Stomach (tissue), 9 donors: ENCODE measurements around the gene NCAM1. TPM values are rescaled to one million over a fixed set of nuclear protein-coding genes. Genes with fewer than 3 reads are reported as not detected.

Experiments
- DNase-seq, 2 donors: peaks; one replicate each; pipeline versions ENCODE4 v3.0.0 to v3.0.0-alpha.2; 2013 to 2019
- H3K27ac ChIP-seq, 5 donors: fragments of 200-600 bp in 4 of 5; sonication (generic) in 4 of 5; one replicate each; pipeline ENCODE4 v1.5.1; 2013 to 2019; ENCODE audit warnings: mild to moderate bottlenecking in 1 of 5, moderate library complexity in 1 of 5
- H3K27me3 ChIP-seq, 3 donors: fragments of 200-600 bp; sonication (generic); one replicate each; pipeline ENCODE4 v1.5.1; 2017 to 2019; ENCODE audit warnings: mixed run types in 1 of 3
- H3K36me3 ChIP-seq, 4 donors: fragments of 200-600 bp; sonication (generic); 1 replicate in 3 of 4; 2 replicates in 1 of 4; pipeline ENCODE4 v1.5.1; 2016 to 2019
- H3K4me1 ChIP-seq, 4 donors: fragments of 200-600 bp; sonication (generic); one replicate each; pipeline ENCODE4 v1.5.1; 2016 to 2019
- H3K4me3 ChIP-seq, 4 donors: fragments of 200-600 bp; sonication (generic) in 3 of 4; one replicate each; pipeline ENCODE4 v1.5.1; 2016 to 2019; ENCODE audit warnings: mild to moderate bottlenecking in 1 of 4
- H3K9me3 ChIP-seq, 4 donors: fragments of 200-600 bp; sonication (generic); one replicate each; pipeline ENCODE4 v1.5.1; 2016 to 2019
- EP300 ChIP-seq: sonication (generic); formaldehyde crosslinking; IDR thresholded peaks from one replicate; pipeline ENCODE4 v1.6.1; 2017; ENCODE audit warnings: antibody characterized with exemption
- POLR2A ChIP-seq, 4 donors: fragments of 450-650 bp; IDR thresholded peaks; one replicate each; pipeline ENCODE4 v1.6.1; 2016; ENCODE audit warnings: antibody characterized with exemption in 4 of 4, control low read depth in 2 of 4, mild to moderate bottlenecking in 1 of 4, moderate library complexity in 1 of 4
- POLR2AphosphoS5 ChIP-seq, 3 donors: sonication (generic); formaldehyde crosslinking; IDR thresholded peaks; one replicate each; pipeline ENCODE4 v1.6.1; 2016; ENCODE audit warnings: antibody characterized with exemption in 3 of 3
- WGBS, 5 donors: extraction: QIAGEN DNeasy Blood & Tissue Kit in 3 of 5; methylation state at CpG; one replicate each; pipeline versions ENCODE4 v1.1.5 to v1.1.7; 2013 to 2018; 5-methylcytosine and 5-hydroxymethylcytosine counted together
- intact Hi-C: fragments of 100-400 bp; cut with DNase I; formaldehyde crosslinking; loops from one replicate; pipeline ENCODE4 v1.15.1; 2023; ENCODE audit warnings: low total_unique reads
- polyA plus RNA-seq, 3 donors: library from polyadenylated mRNA; stranded (reverse); fragments of 200-250 nt; gene quantifications; one replicate each; pipeline ENCODE4 v1.2.3, GENCODE V29; 2013
- total RNA-seq, 5 donors: library from RNA; depleted of rRNA; stranded (reverse); fragments of >200 nt; gene quantifications; one replicate each; pipeline versions ENCODE4 v1.1.0 to v1.2.3, GENCODE V29; 2014 to 2016
- TF ChIP-seq, protein P1 (sequence below), 7 experiments: fragments of 450-650 bp in 4 of 7; fragments of 200-600 bp in 3 of 7; sonication (generic) in 3 of 7; IDR thresholded peaks; one replicate each; pipeline ENCODE4 v1.5.1; 2016 to 2019; ENCODE audit warnings: antibody characterized with exemption in 7 of 7, control low read depth in 2 of 7, mild to moderate bottlenecking in 1 of 7
- donor health status: healthy with polysubstance abuse.
- donor health status: Bipolar disorder and iron deficiency.
- donor health status: healthy.

The NCAM1 gene
- total and polyA plus RNA-seq, 8 donors: 5.7 to 84.8 (median 28.9) TPM

DNA sequence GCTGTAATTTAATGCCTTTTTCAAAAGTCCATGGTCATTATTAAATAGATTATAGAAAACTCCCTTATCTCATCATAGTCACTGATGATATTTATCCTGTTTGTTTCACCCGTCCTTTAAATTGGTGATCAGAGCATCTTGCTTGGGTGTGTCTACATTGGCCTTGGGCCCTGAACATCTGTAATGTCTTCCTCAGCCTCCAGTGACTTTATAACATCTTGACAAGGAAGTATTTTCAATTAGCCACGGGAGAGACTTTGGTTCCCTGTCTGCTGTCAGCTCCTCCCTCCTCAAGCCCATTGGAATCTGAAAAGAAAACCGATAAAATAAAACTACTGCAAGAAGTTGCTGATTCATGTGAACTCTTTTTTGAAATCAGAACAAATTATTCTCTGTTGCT lies 236.2 kb downstream of the NCAM1 start:
- no peaks in the 10 kb centered on the region for H3K36me3 ChIP-seq
- WGBS, 5 donors: 57 to 65% (median 58%) methylated on average over 3 of the region's 3 CpGs
- H3K9me3 ChIP-seq: no peaks in the 10 kb centered on the region
- H3K27me3 ChIP-seq: no peaks in the 10 kb centered on the region
- peaks cover 0 to 21% (median 14%) of the 10 kb centered on the region in 4 donors for H3K4me1 ChIP-seq
- no peak overlapping the region for H3K27ac ChIP-seq
- no peak for TF ChIP-seq POLR2A (IDR thresholded peaks at IDR 0.05)
- no peak for TF ChIP-seq EP300
- TF ChIP-seq POLR2AphosphoS5 (IDR thresholded peaks at IDR 0.05): no peak
- TF ChIP-seq, protein P1, sequence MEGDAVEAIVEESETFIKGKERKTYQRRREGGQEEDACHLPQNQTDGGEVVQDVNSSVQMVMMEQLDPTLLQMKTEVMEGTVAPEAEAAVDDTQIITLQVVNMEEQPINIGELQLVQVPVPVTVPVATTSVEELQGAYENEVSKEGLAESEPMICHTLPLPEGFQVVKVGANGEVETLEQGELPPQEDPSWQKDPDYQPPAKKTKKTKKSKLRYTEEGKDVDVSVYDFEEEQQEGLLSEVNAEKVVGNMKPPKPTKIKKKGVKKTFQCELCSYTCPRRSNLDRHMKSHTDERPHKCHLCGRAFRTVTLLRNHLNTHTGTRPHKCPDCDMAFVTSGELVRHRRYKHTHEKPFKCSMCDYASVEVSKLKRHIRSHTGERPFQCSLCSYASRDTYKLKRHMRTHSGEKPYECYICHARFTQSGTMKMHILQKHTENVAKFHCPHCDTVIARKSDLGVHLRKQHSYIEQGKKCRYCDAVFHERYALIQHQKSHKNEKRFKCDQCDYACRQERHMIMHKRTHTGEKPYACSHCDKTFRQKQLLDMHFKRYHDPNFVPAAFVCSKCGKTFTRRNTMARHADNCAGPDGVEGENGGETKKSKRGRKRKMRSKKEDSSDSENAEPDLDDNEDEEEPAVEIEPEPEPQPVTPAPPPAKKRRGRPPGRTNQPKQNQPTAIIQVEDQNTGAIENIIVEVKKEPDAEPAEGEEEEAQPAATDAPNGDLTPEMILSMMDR (IDR thresholded peaks at IDR 0.05): no peak
- intact Hi-C loops: no loop called here
- no peak overlapping the region for H3K4me3 ChIP-seq
- DNase-seq: no peak

DNA sequence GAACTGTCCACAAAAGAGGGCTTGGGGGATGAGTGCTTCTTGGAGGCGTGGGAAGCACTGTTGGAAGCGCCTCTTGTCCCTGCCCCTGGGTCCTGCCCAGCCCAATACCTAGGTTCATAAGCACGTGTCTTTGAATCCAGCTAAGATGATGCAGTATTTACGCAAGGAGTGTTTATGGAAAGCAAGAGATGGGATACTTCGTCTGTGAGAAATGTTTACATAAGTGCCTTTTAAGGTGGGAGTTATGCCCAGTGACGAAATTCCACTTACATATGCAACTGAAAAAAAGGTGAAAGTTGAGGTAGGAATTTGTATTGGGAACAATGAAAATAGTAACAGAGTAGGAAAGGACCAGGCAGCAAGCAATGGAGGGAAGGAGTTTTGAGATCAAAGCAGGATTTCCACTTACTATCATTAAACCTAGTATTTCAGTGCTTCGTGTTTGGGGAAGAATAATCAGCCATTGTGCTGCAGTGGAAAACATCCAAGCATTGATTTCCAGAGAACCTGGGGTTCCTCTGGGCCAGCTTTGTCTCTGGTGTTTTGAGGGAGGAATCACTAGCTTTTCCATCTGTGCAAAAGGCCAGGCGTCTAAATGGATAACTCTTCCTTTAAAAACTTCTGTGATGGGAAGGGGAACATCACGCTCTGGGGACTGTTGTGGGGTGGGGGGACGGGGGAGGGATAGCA lies 237.9 kb downstream of the NCAM1 start:
- H3K4me3 ChIP-seq: no peak overlapping the region
- no peak overlapping the region for H3K27ac ChIP-seq
- no peak for DNase-seq
- H3K9me3 ChIP-seq: no peaks in the 10 kb centered on the region
- no peaks in the 10 kb centered on the region for H3K36me3 ChIP-seq
- no peaks in the 10 kb centered on the region for H3K27me3 ChIP-seq
- TF ChIP-seq, protein P1 (IDR thresholded peaks at IDR 0.05): no peak
- no peak for TF ChIP-seq EP300
- no peak for TF ChIP-seq POLR2A (IDR thresholded peaks at IDR 0.05)
- no peak for TF ChIP-seq POLR2AphosphoS5 (IDR thresholded peaks at IDR 0.05)
- intact Hi-C loops: no loop called here
- WGBS, 5 donors: 54 to 70% (median 59%) methylated on average over 10 of the region's 10 CpGs
- H3K4me1 ChIP-seq: peaks cover 0 to 12% (median 2%) of the 10 kb centered on the region in 4 donors

DNA sequence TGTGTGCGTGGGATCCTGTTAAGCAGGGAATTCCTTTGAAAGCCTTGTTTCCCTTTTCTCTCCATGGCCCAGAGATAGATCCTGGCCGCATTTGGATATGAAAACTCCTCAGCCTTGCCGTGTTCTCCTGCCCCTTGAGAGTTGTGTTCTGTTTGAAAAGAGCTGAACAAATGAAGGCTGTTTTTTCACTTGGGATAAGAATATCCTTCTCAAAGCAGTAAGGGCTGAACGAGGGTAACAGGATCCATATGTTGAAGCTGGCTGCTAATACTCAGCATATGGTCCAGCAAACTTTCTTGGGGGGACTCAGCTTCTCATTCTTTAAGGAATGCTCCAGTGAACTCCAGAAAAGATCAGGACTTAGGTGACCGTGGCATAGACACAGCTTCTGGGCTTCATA lies 238.6 kb downstream of the NCAM1 start:
- peak in 1 of 2 donors; percentile 82 for DNase-seq
- no peak overlapping the region for H3K27ac ChIP-seq

DNA sequence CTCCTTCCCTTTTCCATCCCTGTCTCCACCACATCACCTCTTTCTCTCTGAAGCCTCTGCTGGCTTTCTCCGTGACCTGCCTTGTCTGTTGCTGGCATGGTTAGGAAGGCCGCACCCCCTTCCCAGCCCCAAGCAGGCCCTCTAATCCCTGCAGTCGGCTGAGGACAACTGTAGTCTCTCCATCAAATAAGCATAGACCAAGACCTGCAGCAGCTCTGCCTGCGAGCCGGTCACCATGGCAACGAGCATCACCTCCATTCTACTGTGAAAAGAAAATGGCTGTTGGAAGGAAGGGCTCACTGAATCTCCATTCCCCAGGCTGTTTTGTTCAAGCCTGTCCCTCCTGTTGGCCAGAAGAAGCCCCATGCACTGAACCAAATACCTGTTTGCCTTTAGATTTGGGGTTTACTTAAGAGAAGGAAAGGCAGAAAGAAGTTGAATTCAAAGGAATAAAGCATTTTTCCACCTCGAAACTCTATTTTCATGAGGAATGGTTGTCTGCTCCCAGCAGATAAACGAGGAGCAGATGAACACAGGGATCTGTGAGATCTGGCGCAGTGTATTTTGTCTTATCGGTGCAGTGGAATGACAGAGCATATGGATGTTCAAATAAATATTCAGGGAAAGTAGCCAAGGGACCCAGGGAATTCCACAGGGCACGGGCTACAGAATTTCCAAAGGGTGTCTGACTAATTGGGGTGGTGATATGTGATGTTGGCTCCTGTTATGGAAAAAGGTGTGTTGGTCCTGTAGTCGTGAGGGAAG lies 240.0 kb downstream of the NCAM1 start:
- H3K9me3 ChIP-seq: no peaks in the 10 kb centered on the region
- H3K27me3 ChIP-seq: no peaks in the 10 kb centered on the region
- peaks cover 0 to 8% (median 0%) of the 10 kb centered on the region in 4 donors for H3K4me1 ChIP-seq
- no peak overlapping the region for H3K27ac ChIP-seq
- no peak overlapping the region for H3K4me3 ChIP-seq
- no peak for DNase-seq
- H3K36me3 ChIP-seq: peaks cover 0 to 18% (median 2%) of the 10 kb centered on the region in 4 donors
- WGBS, 5 donors: 80 to 87% (median 82%) methylated on average over 12 of the region's 12 CpGs
- intact Hi-C loops: no loop called here
- TF ChIP-seq, protein P1 (IDR thresholded peaks at IDR 0.05): no peak
- no peak for TF ChIP-seq POLR2A (IDR thresholded peaks at IDR 0.05)
- TF ChIP-seq EP300: no peak
- TF ChIP-seq POLR2AphosphoS5 (IDR thresholded peaks at IDR 0.05): no peak

More for the DNA sequence above, 238.6 kb downstream of the NCAM1 start:
- no peaks in the 10 kb centered on the region for H3K9me3 ChIP-seq
- no peak for TF ChIP-seq POLR2A (IDR thresholded peaks at IDR 0.05)
- TF ChIP-seq EP300: no peak
- TF ChIP-seq, protein P1 (IDR thresholded peaks at IDR 0.05): no peak
- no peak for TF ChIP-seq POLR2AphosphoS5 (IDR thresholded peaks at IDR 0.05)
- intact Hi-C loops: no loop called here
- peaks cover 0 to 5% (median 2%) of the 10 kb centered on the region in 4 donors for H3K36me3 ChIP-seq
- 60 to 80% (median 66%) methylated on average over 5 of the region's 5 CpGs for WGBS, 5 donors
- H3K27me3 ChIP-seq: no peaks in the 10 kb centered on the region
- H3K4me1 ChIP-seq: peaks cover 0 to 8% (median 0%) of the 10 kb centered on the region in 4 donors
- no peak overlapping the region for H3K4me3 ChIP-seq
